ENCODE data around the gene SMIM14.
A peak's percentile ranks its signal among the peaks of the same experiment; 100 is the strongest.

The SMIM14 gene

GRCh38 chr4:39571504-39571903 is 67.2 kb downstream of the SMIM14 start:
- Histone ChIP-seq H3K9me3 (ENCODE audit: severe bottlenecking) (no peaks in the 10 kb centered on the region), H3K4me3 (ENCODE audit: severe bottlenecking) (no peak overlapping the region), H3K36me3 (ENCODE audit: low read depth) (no peaks in the 10 kb centered on the region), H3K4me1 (ENCODE audit: insufficient read depth, poor library complexity, severe bottlenecking) (peaks cover 6% of the 10 kb centered on the region), H3K27ac (ENCODE audit: poor library complexity, severe bottlenecking) (no peak overlapping the region), H3K27me3 (ENCODE audit: insufficient read depth, poor library complexity, severe bottlenecking) (no peaks in the 10 kb centered on the region)
- ATAC-seq (ENCODE audit: low read depth) (no peak), DNase-seq (ENCODE audit: low spot score) (no peak)
- TF ChIP-seq, protein P1, sequence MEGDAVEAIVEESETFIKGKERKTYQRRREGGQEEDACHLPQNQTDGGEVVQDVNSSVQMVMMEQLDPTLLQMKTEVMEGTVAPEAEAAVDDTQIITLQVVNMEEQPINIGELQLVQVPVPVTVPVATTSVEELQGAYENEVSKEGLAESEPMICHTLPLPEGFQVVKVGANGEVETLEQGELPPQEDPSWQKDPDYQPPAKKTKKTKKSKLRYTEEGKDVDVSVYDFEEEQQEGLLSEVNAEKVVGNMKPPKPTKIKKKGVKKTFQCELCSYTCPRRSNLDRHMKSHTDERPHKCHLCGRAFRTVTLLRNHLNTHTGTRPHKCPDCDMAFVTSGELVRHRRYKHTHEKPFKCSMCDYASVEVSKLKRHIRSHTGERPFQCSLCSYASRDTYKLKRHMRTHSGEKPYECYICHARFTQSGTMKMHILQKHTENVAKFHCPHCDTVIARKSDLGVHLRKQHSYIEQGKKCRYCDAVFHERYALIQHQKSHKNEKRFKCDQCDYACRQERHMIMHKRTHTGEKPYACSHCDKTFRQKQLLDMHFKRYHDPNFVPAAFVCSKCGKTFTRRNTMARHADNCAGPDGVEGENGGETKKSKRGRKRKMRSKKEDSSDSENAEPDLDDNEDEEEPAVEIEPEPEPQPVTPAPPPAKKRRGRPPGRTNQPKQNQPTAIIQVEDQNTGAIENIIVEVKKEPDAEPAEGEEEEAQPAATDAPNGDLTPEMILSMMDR (IDR thresholded peaks at IDR 0.05; ENCODE audit: poor library complexity, severe bottlenecking) = no peak

- TF ChIP-seq, protein P1 (IDR thresholded peaks at IDR 0.05; ENCODE audit: poor library complexity, severe bottlenecking) = no peak
- ATAC-seq (ENCODE audit: low read depth) = no peak
- no peak overlapping the region for H3K27ac ChIP-seq (ENCODE audit: poor library complexity, severe bottlenecking)
Measured at GRCh38 chr4:39571054-39571453, 67.6 kb downstream of the SMIM14 start.

DNA sequence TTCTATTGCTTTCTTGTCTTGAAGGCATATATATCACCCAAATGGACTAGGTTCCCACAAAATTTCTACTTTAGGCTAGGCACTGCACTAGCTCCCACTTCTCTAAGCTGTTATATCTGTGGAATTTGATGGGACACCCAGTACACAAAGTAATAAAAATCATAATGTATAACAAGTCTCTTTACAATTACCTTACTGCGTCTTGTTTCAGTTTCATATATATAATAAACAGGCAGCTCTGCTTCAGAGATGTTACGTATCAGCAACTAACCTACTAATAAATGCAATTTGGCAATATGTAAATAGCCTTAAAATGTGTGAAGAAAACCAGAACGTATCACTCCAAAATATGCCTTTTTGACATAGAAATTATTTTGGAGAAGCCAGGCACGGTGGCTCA is 69.5 kb downstream of the SMIM14 start:
- Histone ChIP-seq H3K36me3 (ENCODE audit: low read depth) (peaks cover 5% of the 10 kb centered on the region; the same call in 1 of the 2 replicates), H3K4me3 (ENCODE audit: severe bottlenecking) (no peak overlapping the region), H3K4me1 (ENCODE audit: insufficient read depth, poor library complexity, severe bottlenecking) (peaks cover 9% of the 10 kb centered on the region), H3K27me3 (ENCODE audit: insufficient read depth, poor library complexity, severe bottlenecking) (no peaks in the 10 kb centered on the region), H3K9me3 (ENCODE audit: severe bottlenecking) (no peaks in the 10 kb centered on the region), H3K27ac (ENCODE audit: poor library complexity, severe bottlenecking) (no peak overlapping the region)
- DNase-seq (ENCODE audit: low spot score) = no peak
- ATAC-seq (ENCODE audit: low read depth) = no peak
- TF ChIP-seq, protein P1 (IDR thresholded peaks at IDR 0.05; ENCODE audit: poor library complexity, severe bottlenecking) = no peak

More at GRCh38 chr4:39571054-39571453, 67.6 kb downstream of the SMIM14 start:
- H3K9me3 ChIP-seq (ENCODE audit: severe bottlenecking) = no peaks in the 10 kb centered on the region
- no peaks in the 10 kb centered on the region for H3K27me3 ChIP-seq (ENCODE audit: insufficient read depth, poor library complexity, severe bottlenecking)
- DNase-seq (ENCODE audit: low spot score) = no peak
- H3K36me3 ChIP-seq (ENCODE audit: low read depth) = no peaks in the 10 kb centered on the region
- no peak overlapping the region for H3K4me3 ChIP-seq (ENCODE audit: severe bottlenecking)
- H3K4me1 ChIP-seq (ENCODE audit: insufficient read depth, poor library complexity, severe bottlenecking) = peaks cover 6% of the 10 kb centered on the region

- DNase-seq (ENCODE audit: low spot score) (no peak), ATAC-seq (ENCODE audit: low read depth) (peak; percentile 37; the same call in 2 of the 3 replicates)
- H3K27ac ChIP-seq (ENCODE audit: poor library complexity, severe bottlenecking) = no peak overlapping the region
Measured at GRCh38 chr4:39568805-39569204, 69.9 kb downstream of the SMIM14 start.

More at GRCh38 chr4:39568805-39569204, 69.9 kb downstream of the SMIM14 start:
- Histone ChIP-seq H3K27me3 (ENCODE audit: insufficient read depth, poor library complexity, severe bottlenecking) (no peaks in the 10 kb centered on the region), H3K4me1 (ENCODE audit: insufficient read depth, poor library complexity, severe bottlenecking) (peaks cover 9% of the 10 kb centered on the region), H3K4me3 (ENCODE audit: severe bottlenecking) (no peak overlapping the region), H3K36me3 (ENCODE audit: low read depth) (peaks cover 5% of the 10 kb centered on the region; the same call in 1 of the 2 replicates), H3K9me3 (ENCODE audit: severe bottlenecking) (no peaks in the 10 kb centered on the region)
- TF ChIP-seq, protein P1 (IDR thresholded peaks at IDR 0.05; ENCODE audit: poor library complexity, severe bottlenecking) = no peak

Data from RWPE2 (cell line).